Naive B cell (primary cell): ENCODE data around the gene FAM135A. TPM values are rescaled to one million over a fixed set of nuclear protein-coding genes. Genes with fewer than 3 reads are reported as not detected.

Experiments
- ATAC-seq, 2 donors: fragments of 150-1000 bp; cut with Tn5 transposase; 2 replicates each; pipeline ENCODE4 v1.10.0; 2021; ENCODE audit warnings: low read depth in 2 of 2, mild to moderate bottlenecking in 2 of 2, moderate library complexity in 2 of 2
- DNase-seq: peaks from one replicate; pipeline ENCODE4 v3.0.0; 2022
- H3K27ac Mint-ChIP-seq, 6 donors: one replicate each; pipeline ENCODE4 v1.8.0; 2020 to 2022; ENCODE audit warnings: mild to moderate bottlenecking in 6 of 6, mixed read lengths in 6 of 6, moderate library complexity in 5 of 6, inconsistent platforms in 2 of 6
- H3K27me3 Mint-ChIP-seq, 3 donors: one replicate each; pipeline ENCODE4 v1.8.0; 2021 to 2022; ENCODE audit warnings: mixed read lengths in 3 of 3, mild to moderate bottlenecking in 1 of 3
- H3K36me3 Mint-ChIP-seq, 2 donors: one replicate each; pipeline ENCODE4 v1.8.0; 2020 to 2022; ENCODE audit warnings: mixed read lengths in 2 of 2, inconsistent platforms in 1 of 2, mild to moderate bottlenecking in 1 of 2
- H3K4me1 Mint-ChIP-seq, 3 donors: one replicate each; pipeline ENCODE4 v1.8.0; 2020 to 2022; ENCODE audit warnings: mixed read lengths in 3 of 3, inconsistent platforms in 1 of 3, mild to moderate bottlenecking in 1 of 3, moderate library complexity in 1 of 3
- H3K4me3 Mint-ChIP-seq, 8 donors: one replicate each; pipeline ENCODE4 v1.8.0; 2020 to 2022; ENCODE audit warnings: mild to moderate bottlenecking in 8 of 8, mixed read lengths in 8 of 8, moderate library complexity in 8 of 8, inconsistent platforms in 2 of 8
- H3K9me3 Mint-ChIP-seq, 7 donors: one replicate each; pipeline ENCODE4 v1.8.0; 2020 to 2022; ENCODE audit warnings: mixed read lengths in 7 of 7, mild to moderate bottlenecking in 5 of 7, inconsistent platforms in 2 of 7, moderate library complexity in 1 of 7
- polyA plus RNA-seq, 6 donors: library from polyadenylated mRNA; unstranded; fragments of 300-500 nt; fragmentation: Illumina TruSeq; gene quantifications; one replicate each; pipeline ENCODE4 v1.2.3, GENCODE V29; 2021; ENCODE audit warnings: low read depth in 6 of 6

The FAM135A gene
- 1 to 10 TPM; 3.2 to 9.8 (median 7.9) TPM for polyA plus RNA-seq

DNA sequence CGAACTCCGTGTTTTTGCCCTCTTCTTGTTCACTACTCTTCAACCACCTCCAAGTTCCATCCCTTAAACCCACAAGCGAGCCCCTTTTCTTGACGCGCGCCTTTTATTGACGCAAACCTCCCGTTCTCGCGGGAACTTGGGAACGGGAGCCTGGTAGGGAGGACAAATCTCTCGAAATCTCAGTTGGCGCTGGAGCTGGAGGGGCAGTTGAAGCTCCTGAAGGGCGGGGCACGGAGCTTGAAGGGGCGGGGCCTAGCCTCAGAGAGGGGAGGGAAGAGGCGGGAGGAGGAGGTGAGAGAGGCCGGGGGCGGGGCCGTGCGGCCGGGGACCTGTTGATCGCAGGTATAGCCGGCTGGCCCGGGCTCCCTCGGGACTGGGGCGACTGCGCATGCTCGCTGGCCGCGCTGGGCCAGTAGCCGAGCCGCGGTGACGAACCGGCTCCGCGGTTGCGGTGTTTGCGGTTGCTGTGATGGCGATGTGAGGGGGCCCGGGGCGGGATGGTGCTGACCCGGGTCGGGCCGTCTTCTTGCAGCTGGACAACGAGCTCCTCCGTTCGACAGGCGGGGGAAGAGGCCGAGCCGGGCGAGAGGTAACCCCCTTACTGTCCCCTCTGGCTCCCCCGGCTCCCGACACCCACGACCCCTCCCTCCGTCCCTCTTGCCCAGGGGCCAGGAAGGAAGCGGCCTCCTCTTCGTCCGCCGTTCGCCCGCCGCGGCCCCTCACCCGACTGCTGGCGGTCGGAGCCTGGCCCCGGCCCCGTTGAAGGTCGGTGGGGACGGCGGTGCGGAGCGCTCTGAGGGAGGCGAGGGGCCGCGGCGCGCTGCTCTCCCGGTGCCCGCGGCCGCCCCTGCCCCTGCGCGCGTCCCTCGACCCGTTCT, at the start of gene FAM135A:
Gene FAM135A (plus strand): TSS at position 395 of the 878 bp plus-strand sequence. CDS start 14,835 bp downstream, outside the sequence.
- Mint-ChIP-seq H3K4me3 (peak within 1 kb of the TSS; percentile 89 to 100 (median 96)), H3K9me3 (no peaks in the 10 kb centered on the region), H3K36me3 (peaks cover 0 to 9% of the 10 kb centered on the region in 2 donors), H3K27ac (peak within 1 kb of the TSS; percentile 88 to 98 (median 95)), H3K4me1 (peaks cover 9 to 24% (median 21%) of the 10 kb centered on the region in 3 donors), H3K27me3 (no peaks in the 10 kb centered on the region)
- peak; percentile 93 for DNase-seq
- ATAC-seq = peak; percentile 90

- no peak for ATAC-seq
- DNase-seq = no peak
- Mint-ChIP-seq H3K4me1 (no peaks in the 10 kb centered on the region), H3K4me3 (no peak overlapping the region), H3K36me3 (no peaks in the 10 kb centered on the region), H3K9me3 (peaks cover 0 to 4% (median 0%) of the 10 kb centered on the region in 7 donors), H3K27ac (peak overlapping the region in 1 of 6 donors; percentile 41), H3K27me3 (peaks cover 24 to 37% (median 27%) of the 10 kb centered on the region in 3 donors)
Measured at GRCh38 chr6:70363741-70364493, 49.4 kb upstream of the FAM135A start.

DNA sequence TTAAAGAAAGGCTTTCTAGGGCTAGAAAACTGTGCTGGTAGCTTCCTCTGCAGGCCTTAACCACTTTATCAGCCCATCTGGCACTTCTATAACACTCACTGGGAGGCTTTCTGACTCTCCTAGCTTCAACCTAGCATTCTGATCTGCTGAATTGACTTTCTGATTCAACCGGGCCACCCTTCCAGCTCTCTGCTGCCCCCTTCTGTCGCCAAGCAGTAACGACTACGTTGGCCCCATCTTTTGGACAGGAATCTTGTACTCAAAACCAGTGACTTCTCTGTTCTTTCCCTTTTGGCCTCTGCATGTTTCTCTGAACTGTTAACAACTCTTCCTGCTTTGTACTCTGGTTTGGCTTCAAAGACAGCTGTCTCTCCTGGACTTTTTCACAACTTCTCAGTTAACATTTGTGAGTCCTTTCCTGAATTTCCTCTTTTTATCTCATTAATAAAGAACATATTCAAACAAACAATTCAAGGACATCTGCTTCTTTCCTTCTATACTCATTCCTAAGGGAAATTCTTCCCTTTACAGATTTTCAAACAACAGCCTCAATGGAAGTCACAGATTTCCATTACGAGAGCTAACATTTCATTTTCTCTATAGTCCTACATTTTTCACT, 43.9 kb upstream of the FAM135A start:
- Mint-ChIP-seq H3K27ac (no peak overlapping the region), H3K4me3 (no peak overlapping the region), H3K36me3 (no peaks in the 10 kb centered on the region), H3K27me3 (peaks cover 31 to 40% (median 36%) of the 10 kb centered on the region in 3 donors), H3K9me3 (no peaks in the 10 kb centered on the region), H3K4me1 (peaks cover 0 to 5% (median 0%) of the 10 kb centered on the region in 3 donors)
- DNase-seq (peak; percentile 46), ATAC-seq (peak; percentile 47 to 81)

GRCh38 chr6:70370496-70370895, 42.8 kb upstream of the FAM135A start:
- peaks cover 35 to 40% (median 35%) of the 10 kb centered on the region in 3 donors for H3K27me3 Mint-ChIP-seq
- no peak for DNase-seq
- no peak overlapping the region for H3K27ac Mint-ChIP-seq
- no peaks in the 10 kb centered on the region for H3K36me3 Mint-ChIP-seq
- no peak for ATAC-seq
- no peak overlapping the region for H3K4me3 Mint-ChIP-seq
- peaks cover 0 to 5% (median 0%) of the 10 kb centered on the region in 3 donors for H3K4me1 Mint-ChIP-seq
- H3K9me3 Mint-ChIP-seq = no peaks in the 10 kb centered on the region

- H3K4me1 Mint-ChIP-seq = peaks cover 0 to 5% (median 0%) of the 10 kb centered on the region in 3 donors
- H3K36me3 Mint-ChIP-seq = no peaks in the 10 kb centered on the region
- ATAC-seq = peak; percentile 65 to 72
- peaks cover 0 to 3% (median 0%) of the 10 kb centered on the region in 7 donors for H3K9me3 Mint-ChIP-seq
- H3K27ac Mint-ChIP-seq = no peak overlapping the region
- H3K27me3 Mint-ChIP-seq = peaks cover 36 to 39% (median 39%) of the 10 kb centered on the region in 3 donors
- no peak overlapping the region for H3K4me3 Mint-ChIP-seq
- peak; percentile 43 for DNase-seq
Measured at GRCh38 chr6:70371454-70372105, 41.7 kb upstream of the FAM135A start.

DNA sequence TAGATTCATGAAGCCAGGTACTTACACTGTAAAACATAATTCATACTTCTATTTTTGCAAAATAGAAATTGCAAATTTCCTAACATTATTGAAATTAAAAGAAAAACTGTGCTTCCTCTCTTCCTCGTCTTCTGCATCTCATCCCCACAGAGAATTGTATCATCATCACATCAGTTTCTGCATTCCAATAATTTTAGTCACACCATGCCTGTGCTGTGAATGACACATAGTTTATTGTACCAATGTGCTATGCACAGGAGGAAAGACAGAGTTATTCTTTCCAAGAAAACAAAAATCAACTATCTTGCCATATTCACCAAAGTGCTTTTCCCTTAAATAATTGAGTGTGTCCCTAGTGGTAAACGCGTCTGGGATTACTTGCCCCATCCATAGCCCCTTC, 38.1 kb upstream of the FAM135A start:
- Mint-ChIP-seq H3K4me3 (no peak overlapping the region), H3K4me1 (no peaks in the 10 kb centered on the region), H3K36me3 (no peaks in the 10 kb centered on the region), H3K27me3 (peaks cover 30 to 33% (median 31%) of the 10 kb centered on the region in 3 donors), H3K27ac (no peak overlapping the region), H3K9me3 (peaks cover 0 to 4% (median 0%) of the 10 kb centered on the region in 7 donors)
- no peak for DNase-seq
- no peak for ATAC-seq

DNA sequence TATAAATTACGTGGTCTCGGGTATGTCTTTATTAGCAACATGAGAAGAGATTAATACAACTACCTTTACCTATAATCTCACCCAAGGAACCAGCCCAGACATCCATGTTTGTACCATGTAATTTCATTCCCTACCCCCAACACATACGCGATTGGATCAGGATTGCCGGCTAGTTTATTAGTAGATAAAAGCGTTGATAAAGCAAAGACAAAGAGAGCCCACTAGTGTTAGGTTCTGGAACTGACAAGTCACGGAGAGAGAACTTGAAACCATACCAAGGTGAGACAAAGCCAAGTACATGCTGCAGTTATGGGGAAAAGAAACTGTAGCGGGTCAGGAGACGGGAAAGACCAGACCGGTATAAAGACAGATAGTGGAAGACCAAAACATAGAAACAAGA, 37.4 kb upstream of the FAM135A start:
- H3K27ac Mint-ChIP-seq = no peak overlapping the region
- peaks cover 30 to 33% (median 31%) of the 10 kb centered on the region in 3 donors for H3K27me3 Mint-ChIP-seq
- no peak overlapping the region for H3K4me3 Mint-ChIP-seq
- H3K4me1 Mint-ChIP-seq = no peaks in the 10 kb centered on the region
- no peak for ATAC-seq
- H3K9me3 Mint-ChIP-seq = peaks cover 0 to 4% (median 0%) of the 10 kb centered on the region in 7 donors
- DNase-seq = no peak
- H3K36me3 Mint-ChIP-seq = no peaks in the 10 kb centered on the region

GRCh38 chr6:70376628-70377027, 36.7 kb upstream of the FAM135A start:
- H3K27ac Mint-ChIP-seq = no peak overlapping the region
- no peaks in the 10 kb centered on the region for H3K36me3 Mint-ChIP-seq
- H3K27me3 Mint-ChIP-seq = peaks cover 29 to 31% (median 30%) of the 10 kb centered on the region in 3 donors
- no peak overlapping the region for H3K4me3 Mint-ChIP-seq
- DNase-seq = no peak
- ATAC-seq = no peak
- peaks cover 0 to 4% (median 0%) of the 10 kb centered on the region in 7 donors for H3K9me3 Mint-ChIP-seq
- no peaks in the 10 kb centered on the region for H3K4me1 Mint-ChIP-seq

GRCh38 chr6:70377372-70377771, 35.9 kb upstream of the FAM135A start:
- H3K27ac Mint-ChIP-seq = no peak overlapping the region
- ATAC-seq (no peak), DNase-seq (no peak)
- H3K27me3 Mint-ChIP-seq = peaks cover 27 to 30% (median 30%) of the 10 kb centered on the region in 3 donors
- no peaks in the 10 kb centered on the region for H3K36me3 Mint-ChIP-seq
- H3K9me3 Mint-ChIP-seq = peaks cover 0 to 4% (median 0%) of the 10 kb centered on the region in 7 donors
- H3K4me1 Mint-ChIP-seq = no peaks in the 10 kb centered on the region
- H3K4me3 Mint-ChIP-seq = no peak overlapping the region

DNA sequence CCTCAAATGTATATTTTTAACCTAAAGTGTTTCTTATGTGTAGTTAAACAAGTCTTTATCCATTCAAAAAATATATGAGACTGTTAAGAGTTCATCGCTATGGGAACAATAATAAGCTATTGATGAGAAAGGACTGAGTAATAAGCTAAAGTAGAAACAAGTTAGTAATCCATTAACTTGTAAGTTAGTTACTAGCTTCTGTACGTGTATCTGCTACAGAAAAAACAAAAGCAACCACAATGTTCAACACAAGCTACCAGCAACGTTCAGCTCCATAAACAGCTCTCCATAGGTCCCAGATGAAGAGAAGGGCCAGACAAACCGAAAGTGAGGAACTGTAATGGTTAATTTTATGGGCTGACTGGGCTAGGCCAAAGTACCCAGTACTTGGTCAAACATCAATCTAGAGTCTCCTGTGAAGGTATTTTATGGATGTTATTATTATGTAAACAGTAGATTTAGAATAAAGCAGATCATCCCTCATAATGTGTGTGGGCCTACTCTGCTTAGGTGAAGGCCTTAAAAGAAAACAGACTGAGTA, 33.8 kb upstream of the FAM135A start:
- no peaks in the 10 kb centered on the region for H3K4me1 Mint-ChIP-seq
- no peak overlapping the region for H3K4me3 Mint-ChIP-seq
- H3K27me3 Mint-ChIP-seq = peaks cover 19 to 25% (median 20%) of the 10 kb centered on the region in 3 donors
- ATAC-seq = no peak
- no peaks in the 10 kb centered on the region for H3K36me3 Mint-ChIP-seq
- no peak overlapping the region for H3K27ac Mint-ChIP-seq
- no peak for DNase-seq
- peaks cover 0 to 7% (median 3%) of the 10 kb centered on the region in 7 donors for H3K9me3 Mint-ChIP-seq

DNA sequence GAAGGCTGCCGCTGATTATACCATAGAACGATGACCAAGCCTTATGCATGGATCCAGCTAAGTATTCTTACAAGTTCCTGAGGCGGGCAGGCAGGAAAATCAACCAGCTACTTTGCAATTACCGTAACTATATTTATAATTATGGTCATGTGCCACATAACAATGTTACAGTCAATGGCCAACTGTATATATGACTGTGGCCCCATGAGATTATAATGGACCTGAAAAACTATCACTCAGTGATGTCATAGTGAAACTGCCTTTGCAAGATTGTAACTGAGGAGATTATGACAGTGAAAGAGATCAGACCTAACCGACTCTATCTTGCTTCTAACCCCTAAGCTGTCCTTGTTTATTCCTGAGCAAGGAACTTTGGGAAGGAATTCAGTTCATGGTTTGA, 33.1 kb upstream of the FAM135A start:
- Mint-ChIP-seq H3K4me1 (no peaks in the 10 kb centered on the region), H3K9me3 (peaks cover 0 to 10% (median 3%) of the 10 kb centered on the region in 7 donors), H3K4me3 (no peak overlapping the region), H3K27me3 (peaks cover 12 to 18% (median 13%) of the 10 kb centered on the region in 3 donors), H3K36me3 (no peaks in the 10 kb centered on the region), H3K27ac (no peak overlapping the region)
- DNase-seq (no peak), ATAC-seq (no peak)

- Mint-ChIP-seq H3K4me3 (no peak overlapping the region), H3K27ac (peak overlapping the region in 2 of 6 donors; percentile 44 to 58), H3K4me1 (no peaks in the 10 kb centered on the region), H3K36me3 (no peaks in the 10 kb centered on the region), H3K27me3 (peaks cover 6 to 12% (median 7%) of the 10 kb centered on the region in 3 donors), H3K9me3 (peaks cover 0 to 10% (median 3%) of the 10 kb centered on the region in 7 donors)
- DNase-seq = no peak
- ATAC-seq = no peak
Measured at GRCh38 chr6:70380771-70381416, 32.4 kb upstream of the FAM135A start.
